ENCODE results near the gene SCN7A.
"Not testable (repeated sequence)": the region's sequence is repeated elsewhere in the genome, so short reads cannot be mapped to it uniquely, and the experiment has no call there.

SCN7A gene

DNA sequence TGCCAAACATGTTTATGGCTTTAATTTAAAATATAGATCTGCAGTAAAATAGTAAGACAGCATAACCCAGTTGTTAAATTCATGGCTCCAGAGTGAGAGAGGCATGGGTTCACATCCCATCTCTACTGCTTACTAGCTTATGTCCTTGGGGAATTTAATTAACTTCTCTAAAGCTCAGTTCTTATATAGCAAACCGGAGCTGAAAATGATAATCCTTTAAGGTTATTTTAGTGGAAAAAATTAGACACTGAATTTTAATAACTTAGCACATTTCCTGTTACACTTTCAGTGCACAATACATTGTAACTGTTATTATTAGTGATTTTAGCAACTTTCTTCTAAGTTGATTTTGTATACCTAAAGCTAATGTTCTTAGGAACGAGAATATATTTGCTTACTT, 133.1 kb downstream of the SCN7A start:
- DNase-seq (ENCODE audit: low read depth in 1 of 2, low spot score in 1 of 2): no peak

DNA sequence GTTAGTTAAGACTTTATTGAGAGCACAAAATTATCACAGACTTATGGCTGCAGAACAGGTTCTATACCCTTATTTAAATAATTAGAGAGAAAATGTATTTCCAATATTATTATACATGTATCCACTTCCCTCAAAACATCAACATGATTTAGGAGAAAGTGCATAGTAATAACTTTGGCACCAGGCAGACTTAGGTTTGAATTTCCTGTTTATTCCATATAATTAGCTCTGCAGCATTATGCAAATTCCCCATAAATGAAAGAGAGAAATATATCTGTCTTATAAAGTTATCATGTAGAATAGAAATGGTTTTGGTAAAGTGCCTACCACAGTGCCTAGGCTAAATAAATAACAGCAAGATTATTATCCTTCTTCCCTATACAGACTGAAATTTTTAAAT, 133.6 kb downstream of the SCN7A start:
- no peak for DNase-seq (ENCODE audit: low read depth in 1 of 2, low spot score in 1 of 2)

DNA sequence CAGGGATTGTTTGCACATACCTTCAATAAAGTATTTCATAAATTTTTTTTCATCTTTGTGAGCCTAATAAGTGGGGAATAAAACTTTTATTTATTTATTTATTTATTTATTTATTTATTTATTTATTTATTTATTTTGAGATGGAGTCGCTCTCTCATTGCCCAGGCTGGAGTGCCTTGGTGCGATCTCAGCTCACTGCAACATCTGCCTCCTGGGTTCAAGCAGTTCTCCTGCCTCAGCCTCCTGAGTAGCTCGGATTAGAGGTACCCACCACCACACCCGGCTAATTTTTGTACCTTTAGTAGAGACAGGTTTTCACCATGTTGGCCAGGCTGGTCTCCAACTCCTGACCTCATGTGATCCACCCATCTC, 136.1 kb downstream of the SCN7A start:
- not testable (repeated sequence) for DNase-seq (ENCODE audit: low read depth in 1 of 2, low spot score in 1 of 2)

DNA sequence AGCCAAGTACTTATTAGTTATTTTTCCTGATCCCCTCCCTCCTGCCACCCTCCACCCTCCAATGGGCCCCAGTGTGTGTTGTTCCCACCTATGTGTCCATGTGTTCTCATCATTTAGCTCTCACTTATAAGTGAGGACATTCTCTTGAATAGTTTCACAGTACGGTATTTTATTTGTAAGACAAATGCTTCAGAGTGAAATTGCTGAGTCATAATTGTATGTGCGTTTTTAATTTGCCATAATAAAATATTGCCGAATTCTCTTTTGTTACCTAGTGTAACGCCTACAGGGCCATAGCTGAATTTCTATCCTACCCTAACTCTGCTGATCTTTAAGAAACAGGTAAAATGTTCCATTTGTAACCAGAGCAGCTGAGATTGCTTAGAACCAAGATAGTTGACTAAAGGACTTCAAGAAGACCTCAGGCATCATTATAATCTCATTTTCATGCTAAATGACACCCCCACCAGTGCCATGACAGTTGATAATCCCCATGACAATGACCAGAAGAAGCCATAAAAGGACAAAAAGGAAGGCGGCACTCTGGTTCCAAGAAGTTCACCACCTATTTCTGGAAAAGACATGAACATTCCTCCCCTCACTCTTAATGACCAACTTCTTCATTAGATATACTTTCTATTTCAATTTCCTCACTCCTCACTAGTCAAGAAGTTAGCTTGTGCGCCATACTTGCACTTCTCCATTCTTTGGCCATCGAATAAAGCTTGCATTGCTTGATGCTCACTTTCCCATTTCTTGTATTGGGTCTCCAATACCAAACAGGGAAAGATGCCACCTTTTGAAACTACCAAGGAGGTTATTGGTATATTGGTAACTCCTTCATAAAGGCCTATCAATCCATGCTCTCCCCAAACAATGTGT, 136.7 kb downstream of the SCN7A start:
- no peak for DNase-seq (ENCODE audit: low read depth in 1 of 2, low spot score in 1 of 2)
